PC-9 (cell line): ENCODE results near the gene LRFN5. TPM values are rescaled to one million over a fixed set of nuclear protein-coding genes. Genes with fewer than 3 reads are reported as not detected.

Experiments used
- BruUV-seq: library from RNA; stranded (reverse); fragments of 400-500 nt; replicated peaks from 2 replicates; lab custom pipeline; 2021; lab: Mats Ljungman, UMichigan
- CTCF ChIA-PET: fragments of 300-600 bp; sonication (Branson Sonifier 250); formaldehyde crosslinking; loops from one replicate; lab custom pipeline; 2022; ENCODE audit warnings: antibody characterized with exemption; lab: Charles Lee
- POLR2A ChIA-PET: fragments of 300-600 bp; sonication (Branson Sonifier 250); formaldehyde crosslinking; loops from one replicate; lab custom pipeline; 2022; ENCODE audit warnings: antibody characterized with exemption; ENCODE audit not compliant: unreplicated experiment; lab: Charles Lee
- DNase-seq, 2 experiments: peaks; one replicate each; pipeline versions ENCODE4 v3.0.0 to v3.0.0-alpha.2; 2015 to 2022; ENCODE audit warnings: mixed read lengths in 1 of 2
- H2AFZ ChIP-seq: fragments of 200-600 bp; sonication (generic); 2 replicates; pipeline ENCODE4 v1.8.1; 2017; ENCODE audit warnings: antibody characterized with exemption
- H3F3A ChIP-seq: fragments of 200-600 bp; sonication (generic); 2 replicates; pipeline ENCODE4 v1.8.1; 2017; ENCODE audit warnings: antibody characterized with exemption, mild to moderate bottlenecking, low read depth; ENCODE audit not compliant: insufficient read depth
- H3K27ac ChIP-seq: fragments of 200-600 bp; sonication (generic); 2 replicates; pipeline ENCODE4 v1.6.1; 2016; ENCODE audit warnings: mixed run types
- H3K27me3 ChIP-seq: fragments of 200-600 bp; sonication (generic); 2 replicates; pipeline ENCODE4 v1.6.1; 2016; ENCODE audit warnings: low read depth, mixed run types; ENCODE audit not compliant: insufficient read depth
- H3K36me3 ChIP-seq: fragments of 200-600 bp; sonication (generic); 2 replicates; pipeline ENCODE4 v1.6.1; 2016; ENCODE audit warnings: low read depth, mixed run types
- H3K4me1 ChIP-seq: fragments of 200-600 bp; sonication (generic); replicated peaks from 2 replicates; pipeline ENCODE4 v1.6.1; 2016; ENCODE audit warnings: mixed run types; ENCODE audit not compliant: insufficient read depth
- H3K4me2 ChIP-seq: fragments of 200-600 bp; sonication (generic); 2 replicates; pipeline ENCODE4 v1.6.1; 2017; ENCODE audit warnings: mixed run types
- H3K4me3 ChIP-seq: fragments of 200-600 bp; sonication (generic); 2 replicates; pipeline ENCODE4 v1.6.1; 2016; ENCODE audit warnings: mixed run types
- H3K79me2 ChIP-seq: fragments of 200-600 bp; sonication (generic); 2 replicates; pipeline ENCODE4 v1.6.1; 2017; ENCODE audit warnings: low read depth, mixed run types
- H3K9me2 ChIP-seq: fragments of 200-600 bp; sonication (generic); 2 replicates; pipeline ENCODE4 v1.8.1; 2017; ENCODE audit warnings: mild to moderate bottlenecking; ENCODE audit not compliant: insufficient read depth
- H3K9me3 ChIP-seq: fragments of 200-600 bp; sonication (generic); 2 replicates; pipeline ENCODE4 v1.8.1; 2016; ENCODE audit warnings: low read depth; ENCODE audit not compliant: insufficient read depth
- H4K20me1 ChIP-seq: fragments of 200-600 bp; sonication (generic); 2 replicates; pipeline ENCODE4 v1.8.1; 2017; ENCODE audit not compliant: insufficient read depth
- CTCF ChIP-seq: fragments of 200-600 bp; sonication (generic); conservative IDR thresholded peaks from 2 replicates; pipeline ENCODE4 v1.6.1; 2017; ENCODE audit warnings: mixed run types, antibody characterized with exemption, mild to moderate bottlenecking, moderate library complexity
- EZH2 ChIP-seq: fragments of 200-600 bp; sonication (generic); IDR thresholded peaks from 2 replicates; pipeline ENCODE4 v1.8.0; 2017; ENCODE audit warnings: antibody characterized with exemption, low read depth
- intact Hi-C: fragments of 100-400 bp; cut with micrococcal nuclease; formaldehyde crosslinking; loops from one replicate; pipeline ENCODE4 v1.10.0; 2022; ENCODE audit not compliant: unreplicated experiment
- total RNA-seq: library from RNA; stranded (reverse); gene quantifications from 2 replicates; pipeline ENCODE4 v1.2.3, GENCODE V29; 2021

LRFN5 gene
- total RNA-seq, 1 experiment from 2014 or later, result not detected

DNA sequence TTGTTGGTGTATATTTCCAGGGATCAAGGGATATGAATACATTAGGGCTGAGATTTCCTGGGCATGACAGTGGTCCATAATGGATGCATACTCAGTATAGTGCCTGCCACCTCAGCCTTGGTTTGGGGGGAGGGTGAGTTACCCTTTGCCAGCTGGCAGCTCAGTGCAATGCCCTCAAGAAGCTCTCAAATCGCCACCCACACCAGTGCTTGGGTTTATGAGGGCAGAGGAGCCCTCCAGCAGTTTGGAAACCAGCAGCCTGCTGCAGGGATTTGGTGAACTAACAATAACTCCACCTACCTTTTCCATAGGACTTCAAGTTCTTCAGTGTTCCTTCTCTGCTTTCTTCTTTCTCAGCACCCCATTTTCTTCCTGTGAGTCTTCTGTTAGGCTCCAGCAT is 218.9 kb downstream of the LRFN5 start:
- no TSS peak for BruUV-seq
- intact Hi-C loops, result no loop called here
- DNase-seq, result no peak
- Histone ChIP-seq H3K4me3 (no peak overlapping the region), H3K4me1 (no peaks in the 10 kb centered on the region), H4K20me1 (no peaks in the 10 kb centered on the region), H3K36me3 (no peaks in the 10 kb centered on the region), H3K9me2 (0 out of 2 replicates have a peak, but pooled peaks cover 4% of the 10 kb centered on the region), H2AFZ (no peak overlapping the region), H3F3A (no peaks in the 10 kb centered on the region), H3K27ac (no peak overlapping the region), H3K9me3 (no peaks in the 10 kb centered on the region), H3K79me2 (no peaks in the 10 kb centered on the region), H3K4me2 (no peak overlapping the region), H3K27me3 (no peaks in the 10 kb centered on the region)
- POLR2A ChIA-PET, result no interaction called here
- CTCF ChIA-PET, result no interaction called here
- no peak for TF ChIP-seq EZH2
- TF ChIP-seq CTCF, result no peak

- H4K20me1 ChIP-seq, result no peaks in the 10 kb centered on the region
- H3K36me3 ChIP-seq, result no peaks in the 10 kb centered on the region
- DNase-seq, result no peak
- ChIA-PET POLR2A (no interaction called here), CTCF (no interaction called here)
- no peaks in the 10 kb centered on the region for H3F3A ChIP-seq
- no peak overlapping the region for H2AFZ ChIP-seq
- H3K9me3 ChIP-seq, result no peaks in the 10 kb centered on the region
- no peak overlapping the region for H3K4me2 ChIP-seq
- TF ChIP-seq CTCF (no peak), EZH2 (no peak)
- intact Hi-C loops, result no loop called here
- H3K79me2 ChIP-seq, result no peaks in the 10 kb centered on the region
- no peak overlapping the region for H3K4me3 ChIP-seq
- H3K27me3 ChIP-seq, result no peaks in the 10 kb centered on the region
- H3K4me1 ChIP-seq, result no peaks in the 10 kb centered on the region
- H3K9me2 ChIP-seq, result no peaks in the 10 kb centered on the region
- H3K27ac ChIP-seq, result no peak overlapping the region
- no TSS peak for BruUV-seq
Measured at GRCh38 chr14:41830714-41831406, 224.2 kb downstream of the LRFN5 start.

DNA sequence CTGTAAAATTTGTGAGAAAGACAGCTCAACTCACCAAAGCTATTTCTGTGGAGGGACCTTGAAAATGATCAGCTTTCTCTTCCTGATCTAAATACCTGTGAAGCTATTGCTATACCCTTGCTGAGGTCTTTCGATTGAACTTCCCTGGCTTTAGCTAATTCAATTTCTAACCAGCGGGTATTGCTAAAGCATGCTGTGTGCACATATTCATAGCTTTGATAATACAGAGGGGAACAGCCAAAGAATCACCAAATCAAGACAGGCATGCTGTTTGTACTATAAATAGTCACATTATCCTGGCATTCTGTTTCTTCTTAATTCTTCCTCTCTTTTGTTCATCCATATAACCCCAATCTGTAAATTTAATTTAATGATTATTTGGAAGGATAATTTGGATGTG is 233.0 kb downstream of the LRFN5 start:
- no peak overlapping the region for H3K4me3 ChIP-seq
- no peaks in the 10 kb centered on the region for H4K20me1 ChIP-seq
- H3K4me2 ChIP-seq, result no peak overlapping the region
- H3K36me3 ChIP-seq, result no peaks in the 10 kb centered on the region
- H3K9me2 ChIP-seq, result no peaks in the 10 kb centered on the region
- no peaks in the 10 kb centered on the region for H3K79me2 ChIP-seq
- ChIA-PET POLR2A (no interaction called here), CTCF (no interaction called here)
- no peak overlapping the region for H2AFZ ChIP-seq
- TF ChIP-seq EZH2 (no peak), CTCF (no peak)
- DNase-seq, result no peak
- no peaks in the 10 kb centered on the region for H3K9me3 ChIP-seq
- H3F3A ChIP-seq, result no peaks in the 10 kb centered on the region
- BruUV-seq, result no TSS peak
- no peak overlapping the region for H3K27ac ChIP-seq
- intact Hi-C loops, result no loop called here
- no peaks in the 10 kb centered on the region for H3K27me3 ChIP-seq
- no peaks in the 10 kb centered on the region for H3K4me1 ChIP-seq
